Stimulated activated CD4-positive, alpha-beta T cell treated with anti-CD3 and anti-CD28 coated beads, Interleukin-4, amount 100 ng/mL, for 24 hours (primary cell): Measurements from ENCODE around the gene PMAIP1.

Source experiments
- DNase-seq: peaks from one replicate; pipeline ENCODE4 v3.0.0-alpha.2; 2020

PMAIP1 gene

GRCh38 chr18:59915606-59916005, 15.8 kb downstream of the PMAIP1 start:
- no peak for DNase-seq

GRCh38 chr18:59916746-59917145, 16.9 kb downstream of the PMAIP1 start:
- DNase-seq = no peak

- no peak for DNase-seq
Observed at GRCh38 chr18:59917422-59917821, 17.6 kb downstream of the PMAIP1 start.

- no peak for DNase-seq
Observed at GRCh38 chr18:59918320-59918755, 18.5 kb downstream of the PMAIP1 start.

- DNase-seq = no peak
Observed at GRCh38 chr18:59918997-59919396, 19.2 kb downstream of the PMAIP1 start.

GRCh38 chr18:59921384-59921891, 21.6 kb downstream of the PMAIP1 start:
- DNase-seq = peak; percentile 41

- no peak for DNase-seq
Observed at GRCh38 chr18:59923539-59924196, 23.9 kb downstream of the PMAIP1 start.

GRCh38 chr18:59926131-59926530, 26.3 kb downstream of the PMAIP1 start:
- no peak for DNase-seq

- DNase-seq = peak; percentile 54
Observed at GRCh38 chr18:59927246-59927825, 27.5 kb downstream of the PMAIP1 start.

- DNase-seq = no peak
Observed at GRCh38 chr18:59928201-59928600, 28.4 kb downstream of the PMAIP1 start.

- DNase-seq = no peak
Observed at GRCh38 chr18:59929621-59930295, 30.0 kb downstream of the PMAIP1 start.

- no peak for DNase-seq
Observed at GRCh38 chr18:59932401-59932800, 32.6 kb downstream of the PMAIP1 start.

GRCh38 chr18:59938676-59939075, 38.9 kb downstream of the PMAIP1 start:
- DNase-seq = no peak

- DNase-seq = no peak
Observed at GRCh38 chr18:59939127-59939526, 39.3 kb downstream of the PMAIP1 start.

- DNase-seq = no peak
Observed at GRCh38 chr18:59940068-59940467, 40.3 kb downstream of the PMAIP1 start.

GRCh38 chr18:59941331-59941730, 41.5 kb downstream of the PMAIP1 start:
- no peak for DNase-seq

GRCh38 chr18:59942601-59943000, 42.8 kb downstream of the PMAIP1 start:
- no peak for DNase-seq

GRCh38 chr18:59945544-59945943, 45.7 kb downstream of the PMAIP1 start:
- DNase-seq = no peak

GRCh38 chr18:59950215-59950944, 50.6 kb downstream of the PMAIP1 start:
- DNase-seq = no peak

GRCh38 chr18:59951591-59951990, 51.8 kb downstream of the PMAIP1 start:
- no peak for DNase-seq

GRCh38 chr18:59952283-59953007, 52.6 kb downstream of the PMAIP1 start:
- DNase-seq = no peak
